K562 (cell line): ENCODE measurements around the gene CSTPP1. TPM values are rescaled to one million over a fixed set of nuclear protein-coding genes. Genes with fewer than 3 reads are reported as not detected.

ENCODE experiments used
- BRD9 ChIP-seq: fragments of 450-650 bp; IDR thresholded peaks from 2 replicates; pipeline ENCODE4 v1.6.1; 2018; ENCODE audit warnings: low read depth; ENCODE audit not compliant: partially characterized antibody
- NCOA2 ChIP-seq, 2 experiments: fragments of 450-650 bp; IDR thresholded peaks; 2 replicates each; pipeline ENCODE4 v1.6.1; 2018; ENCODE audit warnings: mild to moderate bottlenecking in 2 of 2, moderate library complexity in 1 of 2; ENCODE audit not compliant: partially characterized antibody in 2 of 2
- NUFIP1 ChIP-seq: fragments of 450-650 bp; IDR thresholded peaks from 2 replicates; pipeline ENCODE4 v1.6.1; 2018; ENCODE audit not compliant: partially characterized antibody
- VEZF1 ChIP-seq: fragments of 200-800 bp; sonication (Bioruptor generic); IDR thresholded peaks from 2 replicates; pipeline ENCODE4 v1.6.1; 2017; ENCODE audit warnings: missing genetic modification characterization, missing compliant biosample characterization
- ZBTB7A ChIP-seq: IDR thresholded peaks from 2 replicates; pipeline ENCODE4 v1.6.1; 2011; ENCODE audit warnings: low read depth, mild to moderate bottlenecking, low read length, moderate library complexity, borderline replicate concordance; ENCODE audit not compliant: control insufficient read depth
- ZFP91 ChIP-seq: sonication (generic); formaldehyde crosslinking; IDR thresholded peaks from 2 replicates; pipeline ENCODE4 v1.8.0; 2022; ENCODE audit warnings: mild to moderate bottlenecking, missing genetic modification reagents
- ZNF354B ChIP-seq: fragments of 250-450 bp; sonication (Bioruptor Pico); IDR thresholded peaks from 2 replicates; pipeline ENCODE4 v1.4.0; 2020
- ZNF398 ChIP-seq: fragments of 250-450 bp; sonication (Bioruptor Pico); IDR thresholded peaks from 2 replicates; pipeline ENCODE4 v1.8.0; 2021; ENCODE audit warnings: moderate library complexity, mild to moderate bottlenecking, inconsistent platforms
- ZNF431 ChIP-seq: sonication (generic); formaldehyde crosslinking; IDR thresholded peaks from 2 replicates; pipeline ENCODE4 v1.8.0; 2022; ENCODE audit warnings: mild to moderate bottlenecking, missing genetic modification reagents
- polyA plus RNA-seq, 8 experiments: library from polyadenylated mRNA; depleted of rRNA in 4 of 8; stranded (reverse) in 5 of 8; unstranded in 3 of 8; fragments of >200 nt; fragmentation: Nextera tagmentation in 2 of 8; fragmentation: Illumina TruSeq in 1 of 8; extraction: Ambion mirVana in 2 of 8; extraction: Trizol in 1 of 8; gene quantifications; 2 replicates each; pipeline versions ENCODE4 v1.2.1 to v1.2.3, GENCODE V29; 2011 to 2014; ENCODE audit warnings: inconsistent platforms in 1 of 8, missing spikeins in 1 of 8
- total RNA-seq, 7 experiments: library from RNA; depleted of rRNA in 6 of 7; stranded (reverse); fragments of >200 nt in 6 of 7; fragmentation: Illumina TruSeq in 2 of 7; extraction: Trizol in 2 of 7; gene quantifications; 2 replicates each; pipeline versions ENCODE4 v1.2.1 to v1.2.3, GENCODE V29; 2011 to 2021; ENCODE audit warnings: low replicate concordance in 1 of 7
- TF ChIP-seq, protein P1 (sequence below), 2 experiments: IDR thresholded peaks; 2 replicates each; pipeline ENCODE4 v1.6.1; 2011; ENCODE audit warnings: borderline replicate concordance in 1 of 2, control low read depth in 1 of 2, low read depth in 1 of 2, low read length in 1 of 2, mild to moderate bottlenecking in 1 of 2, mixed read lengths in 1 of 2, moderate library complexity in 1 of 2; ENCODE audit not compliant: insufficient read depth in 1 of 2, insufficient read length in 1 of 2, poor library complexity in 1 of 2, severe bottlenecking in 1 of 2; ENCODE audit errors: extremely low read depth in 1 of 2
- TF ChIP-seq, protein P2 (sequence below): fragments of 450-650 bp; IDR thresholded peaks from one replicate; pipeline ENCODE4 v1.6.1; 2018; ENCODE audit warnings: mild to moderate bottlenecking, moderate library complexity; ENCODE audit not compliant: partially characterized antibody
- TF ChIP-seq, protein P3 (sequence below): fragments of 450-650 bp; conservative IDR thresholded peaks from 2 replicates; pipeline ENCODE4 v1.6.1; 2016; ENCODE audit warnings: missing genetic modification characterization, low read depth, mild to moderate bottlenecking, missing compliant biosample characterization, moderate library complexity
- TF ChIP-seq, protein P4 (sequence below): fragments of 250-450 bp; sonication (Bioruptor Pico); IDR thresholded peaks from 2 replicates; pipeline ENCODE4 v1.4.0; 2020; ENCODE audit warnings: borderline replicate concordance

Gene CSTPP1
- total and polyA plus RNA-seq, 9 of the 15 experiments (the other 6 are each of a cell fraction or from before 2014, with no cell fraction given) = 6.5 to 17.8 (median 9.2) TPM

DNA sequence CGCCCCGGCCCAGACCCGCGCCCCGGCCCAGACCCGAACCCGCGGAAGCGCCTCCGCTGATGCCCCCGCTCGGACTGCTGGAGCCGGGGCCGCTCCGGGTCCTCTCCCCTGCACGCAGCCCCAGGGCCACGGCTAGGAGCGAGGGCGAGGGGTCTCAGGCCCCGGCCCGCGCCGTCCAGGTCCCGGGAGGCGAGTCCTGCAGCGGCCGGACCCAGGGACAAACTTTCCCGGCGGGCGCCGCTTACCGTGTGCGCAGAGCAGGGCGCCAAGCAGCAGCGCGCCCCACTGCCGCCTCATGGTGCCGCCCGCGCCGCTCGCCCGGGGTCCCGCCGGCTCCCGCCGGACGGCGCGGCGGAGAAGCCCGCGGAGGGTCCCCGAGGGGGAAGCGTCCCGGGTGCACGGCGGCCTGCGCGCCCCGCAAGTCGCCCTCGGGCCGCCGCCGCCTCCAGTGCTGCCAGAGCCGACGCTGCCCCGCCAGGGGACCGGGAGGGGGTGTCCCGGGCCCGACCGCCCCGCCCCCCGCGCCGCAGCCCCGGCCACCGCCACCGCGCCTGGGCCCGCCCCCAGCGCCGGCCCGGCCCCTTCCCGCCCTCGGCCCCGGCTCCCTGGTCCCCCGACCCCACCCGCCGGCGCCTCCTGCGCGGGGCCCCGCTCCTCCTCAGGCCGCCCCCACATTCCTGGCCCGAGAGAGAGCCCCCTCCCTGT is 18.3 kb upstream of the CSTPP1 start, which contains the start of gene LRP4 (continued):
- TF ChIP-seq BRD9 (no peak), NCOA2 (IDR thresholded peaks at IDR 0.05; ENCODE audit: partially characterized antibody in 2 of 2) (no peak), ZFP91 (CRISPR knock-in tag) (no peak), NUFIP1 (no peak), ZNF398 (CRISPR knock-in tag) (no peak), ZNF354B (CRISPR knock-in tag) (no peak), VEZF1 (peak; percentile 38; the same call in 1 of the 2 replicates), ZBTB7A (peak; percentile 68; the same call in 1 of the 2 replicates), ZNF431 (CRISPR knock-in tag) (no peak)
- TF ChIP-seq, protein P1, sequence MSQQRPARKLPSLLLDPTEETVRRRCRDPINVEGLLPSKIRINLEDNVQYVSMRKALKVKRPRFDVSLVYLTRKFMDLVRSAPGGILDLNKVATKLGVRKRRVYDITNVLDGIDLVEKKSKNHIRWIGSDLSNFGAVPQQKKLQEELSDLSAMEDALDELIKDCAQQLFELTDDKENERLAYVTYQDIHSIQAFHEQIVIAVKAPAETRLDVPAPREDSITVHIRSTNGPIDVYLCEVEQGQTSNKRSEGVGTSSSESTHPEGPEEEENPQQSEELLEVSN (IDR thresholded peaks at IDR 0.05; ENCODE audit: borderline replicate concordance in 1 of 2, extremely low read depth in 1 of 2, insufficient read depth in 1 of 2, insufficient read length in 1 of 2, low read depth in 1 of 2, low read length in 1 of 2, poor library complexity in 1 of 2, severe bottlenecking in 1 of 2) = peak in 1 of 2 experiments; percentile 66
- TF ChIP-seq, protein P2, sequence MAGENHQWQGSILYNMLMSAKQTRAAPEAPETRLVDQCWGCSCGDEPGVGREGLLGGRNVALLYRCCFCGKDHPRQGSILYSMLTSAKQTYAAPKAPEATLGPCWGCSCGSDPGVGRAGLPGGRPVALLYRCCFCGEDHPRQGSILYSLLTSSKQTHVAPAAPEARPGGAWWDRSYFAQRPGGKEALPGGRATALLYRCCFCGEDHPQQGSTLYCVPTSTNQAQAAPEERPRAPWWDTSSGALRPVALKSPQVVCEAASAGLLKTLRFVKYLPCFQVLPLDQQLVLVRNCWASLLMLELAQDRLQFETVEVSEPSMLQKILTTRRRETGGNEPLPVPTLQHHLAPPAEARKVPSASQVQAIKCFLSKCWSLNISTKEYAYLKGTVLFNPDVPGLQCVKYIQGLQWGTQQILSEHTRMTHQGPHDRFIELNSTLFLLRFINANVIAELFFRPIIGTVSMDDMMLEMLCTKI = no peak
- TF ChIP-seq, protein P3, sequence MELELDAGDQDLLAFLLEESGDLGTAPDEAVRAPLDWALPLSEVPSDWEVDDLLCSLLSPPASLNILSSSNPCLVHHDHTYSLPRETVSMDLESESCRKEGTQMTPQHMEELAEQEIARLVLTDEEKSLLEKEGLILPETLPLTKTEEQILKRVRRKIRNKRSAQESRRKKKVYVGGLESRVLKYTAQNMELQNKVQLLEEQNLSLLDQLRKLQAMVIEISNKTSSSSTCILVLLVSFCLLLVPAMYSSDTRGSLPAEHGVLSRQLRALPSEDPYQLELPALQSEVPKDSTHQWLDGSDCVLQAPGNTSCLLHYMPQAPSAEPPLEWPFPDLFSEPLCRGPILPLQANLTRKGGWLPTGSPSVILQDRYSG (tag) = no peak
- TF ChIP-seq, protein P4, sequence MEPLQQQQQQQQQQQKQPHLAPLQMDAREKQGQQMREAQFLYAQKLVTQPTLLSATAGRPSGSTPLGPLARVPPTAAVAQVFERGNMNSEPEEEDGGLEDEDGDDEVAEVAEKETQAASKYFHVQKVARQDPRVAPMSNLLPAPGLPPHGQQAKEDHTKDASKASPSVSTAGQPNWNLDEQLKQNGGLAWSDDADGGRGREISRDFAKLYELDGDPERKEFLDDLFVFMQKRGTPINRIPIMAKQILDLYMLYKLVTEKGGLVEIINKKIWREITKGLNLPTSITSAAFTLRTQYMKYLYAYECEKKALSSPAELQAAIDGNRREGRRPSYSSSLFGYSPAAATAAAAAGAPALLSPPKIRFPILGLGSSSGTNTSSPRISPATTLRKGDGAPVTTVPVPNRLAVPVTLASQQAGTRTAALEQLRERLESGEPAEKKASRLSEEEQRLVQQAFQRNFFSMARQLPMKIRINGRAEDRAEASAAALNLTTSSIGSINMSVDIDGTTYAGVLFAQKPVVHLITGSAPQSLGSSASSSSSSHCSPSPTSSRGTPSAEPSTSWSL (CRISPR knock-in tag) = no peak
